Fibroblast of skin of right quadriceps (primary cell): Measurements from ENCODE around the gene CEP83.
A peak's percentile ranks its signal among the peaks of the same experiment; 100 is the strongest.
"Not testable (repeated sequence)": the region's sequence is repeated elsewhere in the genome, so short reads cannot be mapped to it uniquely, and the experiment has no call there.

Experiments used
- DNase-seq: peaks from one replicate; pipeline ENCODE4 v3.0.0-alpha.2; 2013

Gene CEP83

GRCh38 chr12:94459728-94460615, at the start of gene CEP83:
TSS of gene CEP83 (minus strand) at chr12:94459867. CDS start at chr12:94412490, 47,377 bp downstream.
- peak; percentile 91 for DNase-seq

DNA sequence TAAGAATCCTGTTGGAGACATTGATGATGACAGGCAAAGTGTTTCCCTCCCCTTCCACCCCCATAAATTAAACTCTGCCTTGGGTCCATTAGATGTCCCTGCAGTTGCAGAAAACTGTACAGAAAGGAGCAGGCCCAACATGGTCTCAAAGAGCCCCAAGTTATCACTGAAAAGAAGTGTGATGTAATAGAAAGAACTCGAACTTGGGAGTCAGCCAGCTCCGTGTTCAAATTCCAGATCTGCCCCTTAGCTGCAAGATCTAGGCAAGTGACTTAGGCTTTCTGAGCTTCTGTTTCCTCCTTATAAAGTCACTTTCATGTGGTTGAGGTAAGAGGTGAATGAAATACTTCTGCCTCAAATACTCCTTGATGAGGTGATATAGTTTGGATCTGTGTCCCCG, 49.6 kb upstream of the CEP83 start:
- DNase-seq = no peak

DNA sequence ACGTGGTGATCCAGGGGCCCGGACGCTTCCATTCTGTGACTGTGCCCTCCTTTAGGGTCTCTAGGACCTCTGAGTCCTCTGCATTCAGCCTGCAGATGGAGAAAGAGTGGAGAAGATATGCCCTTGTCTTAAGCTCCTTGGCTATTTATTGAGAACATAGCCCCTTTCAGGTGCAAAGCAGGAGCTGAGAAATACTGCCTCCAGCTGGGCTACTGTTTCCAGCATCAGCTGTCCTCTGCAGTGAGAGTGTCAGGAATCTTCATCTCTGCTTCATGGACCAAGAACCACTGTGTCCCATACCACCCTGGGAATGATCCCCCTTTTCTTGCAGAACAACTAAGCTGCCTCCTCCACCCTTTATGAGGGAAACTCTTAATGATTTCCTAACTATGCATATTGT, 47.8 kb upstream of the CEP83 start:
- no peak for DNase-seq

DNA sequence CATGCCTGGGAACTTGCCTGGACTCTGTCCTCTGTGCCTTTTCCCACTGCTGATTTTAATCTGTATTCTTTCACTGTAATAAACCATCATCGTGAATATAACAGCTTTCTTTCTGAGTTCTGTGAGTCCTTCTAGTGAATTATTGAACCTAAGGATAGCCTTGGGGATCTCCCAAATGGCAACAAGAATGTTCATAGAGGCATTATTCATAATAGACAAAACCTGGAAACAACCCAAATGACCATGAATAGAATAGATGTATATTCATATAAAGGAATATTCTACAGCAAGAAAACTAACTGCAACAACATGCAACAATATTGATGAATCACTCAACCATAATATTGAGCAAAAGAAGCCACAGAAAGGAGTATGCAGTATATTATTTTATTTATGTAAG, 44.7 kb upstream of the CEP83 start:
- DNase-seq = no peak

- DNase-seq = no peak
These were observed 44.0 kb upstream of the CEP83 start for GRCh38 chr12:94503619-94504018.

GRCh38 chr12:94500831-94501567, 41.3 kb upstream of the CEP83 start:
- DNase-seq = no peak

GRCh38 chr12:94498698-94499097, 39.0 kb upstream of the CEP83 start:
- DNase-seq = no peak

DNA sequence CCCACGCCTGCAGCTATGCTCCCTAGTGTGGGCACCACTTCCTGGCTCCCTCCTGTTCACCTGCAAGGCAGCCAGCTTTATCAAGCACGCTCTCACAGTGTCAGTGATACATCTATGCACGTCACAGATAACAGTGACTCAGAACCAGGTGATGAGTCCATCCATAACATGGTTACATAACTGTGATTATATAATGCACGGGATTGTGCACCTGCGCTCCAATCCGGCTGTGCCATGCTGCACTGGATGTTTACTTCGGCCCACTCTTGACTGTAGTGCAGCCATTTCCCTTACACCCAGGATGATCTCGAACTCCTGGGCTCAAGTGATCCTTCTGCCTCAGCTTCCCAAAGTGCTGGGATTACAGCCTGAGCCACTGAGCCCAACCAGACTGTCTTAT, 38.4 kb upstream of the CEP83 start:
- no peak for DNase-seq

DNA sequence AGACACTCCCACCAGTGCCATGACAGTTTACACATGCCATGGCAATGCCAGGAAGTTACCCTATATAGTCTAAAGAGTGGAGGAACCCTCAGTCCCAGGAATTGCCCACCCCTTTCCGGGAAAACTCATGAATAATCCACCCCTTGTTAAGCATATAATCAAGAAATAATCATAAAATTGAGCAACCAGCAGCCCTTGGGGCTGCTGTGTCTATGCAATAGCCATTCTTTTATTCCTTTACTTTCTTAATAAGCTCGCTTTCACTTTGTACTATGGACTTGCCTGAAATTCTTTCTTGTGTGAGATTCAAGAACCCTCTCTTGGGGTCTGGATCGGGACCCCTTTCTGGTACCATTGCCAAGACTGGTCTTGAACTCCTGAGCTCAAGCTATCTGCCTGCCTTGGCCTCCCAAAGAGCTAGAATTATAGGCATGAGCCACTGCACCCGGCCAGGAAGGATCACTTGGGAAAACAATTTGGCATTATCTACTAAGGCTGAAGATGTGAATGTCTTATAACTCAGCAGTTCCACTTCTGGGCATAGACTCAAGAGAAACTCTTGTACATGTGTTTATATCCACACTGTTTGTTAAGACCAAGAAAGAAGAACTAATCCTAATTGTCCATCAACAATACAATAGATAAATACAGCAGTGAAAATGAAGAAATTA, 35.9 kb upstream of the CEP83 start:
- no peak for DNase-seq

DNA sequence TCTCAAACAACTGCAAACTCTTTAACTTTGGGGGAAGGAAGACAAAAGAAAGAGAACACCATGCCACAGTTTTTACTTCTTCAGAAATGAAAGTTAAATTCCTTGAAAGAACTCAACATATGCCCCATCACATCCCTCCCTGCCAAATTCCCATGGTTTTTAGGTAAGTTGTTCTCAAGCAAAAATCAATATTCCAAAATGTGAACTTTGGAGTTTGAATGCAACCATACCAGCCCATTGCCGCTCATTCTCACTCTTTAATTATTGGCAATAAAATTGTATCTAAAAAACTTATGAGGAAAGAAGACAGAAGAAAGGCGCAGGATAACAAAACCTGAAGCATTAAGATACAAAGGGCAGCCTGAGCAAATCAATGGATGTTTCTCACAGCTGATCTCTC, 31.8 kb upstream of the CEP83 start:
- DNase-seq = no peak

DNA sequence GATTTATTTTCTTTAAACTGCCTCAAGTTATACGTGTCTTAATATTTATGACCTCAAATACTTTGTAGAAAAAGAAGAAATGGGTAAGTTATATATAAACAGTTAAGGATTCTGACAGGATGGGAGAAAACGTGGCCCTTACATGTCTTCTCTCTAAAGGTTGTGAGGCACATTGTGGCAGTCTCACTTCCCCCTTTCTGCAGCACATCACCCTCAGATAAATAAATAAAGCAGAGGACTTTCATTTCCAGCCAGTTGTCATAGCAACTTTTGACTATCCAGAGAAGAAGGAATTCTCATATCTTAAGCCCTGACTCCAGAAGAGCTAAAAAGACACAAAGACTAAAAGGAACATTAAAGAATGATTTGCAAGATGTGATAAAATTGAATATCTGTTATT, 28.8 kb upstream of the CEP83 start:
- DNase-seq = no peak

GRCh38 chr12:94481734-94482133, 22.1 kb upstream of the CEP83 start:
- DNase-seq = no peak

DNA sequence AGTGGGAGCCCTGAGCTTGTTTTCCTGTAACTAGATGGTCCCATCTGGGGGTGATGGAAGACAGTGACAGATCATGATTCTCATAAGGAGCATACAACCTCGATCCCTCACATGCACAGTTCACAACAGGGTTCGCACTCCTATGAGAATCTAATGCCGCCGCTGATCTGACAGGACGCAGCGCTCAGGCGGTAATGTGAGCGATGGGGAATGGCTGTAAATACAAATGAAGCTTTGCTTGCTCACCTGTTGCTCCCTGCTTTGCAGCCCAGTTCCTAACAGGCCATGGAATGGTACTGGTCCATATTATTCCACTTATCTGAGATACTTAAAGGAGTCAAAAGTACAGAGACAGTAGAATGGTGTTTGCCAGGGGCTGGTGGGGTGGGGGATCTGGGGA, 9.9 kb upstream of the CEP83 start:
- no peak for DNase-seq

DNA sequence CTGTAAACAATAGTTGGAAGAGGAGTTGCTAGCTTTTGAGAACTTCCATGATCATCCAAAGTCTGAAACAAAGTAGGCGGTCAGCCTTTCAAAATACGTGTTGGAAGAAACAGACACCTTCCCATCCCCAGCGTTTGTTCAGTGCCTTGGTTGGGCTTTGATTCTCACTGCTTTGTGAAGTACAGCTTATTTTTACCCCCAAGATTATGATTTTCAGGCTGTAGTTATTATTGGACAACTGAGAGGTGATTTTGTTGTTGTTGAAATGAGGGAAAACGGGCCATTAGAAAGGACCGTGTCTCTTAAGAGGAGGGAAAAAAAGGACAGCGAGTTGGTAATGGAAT, 921 bp upstream of the CEP83 start:
- DNase-seq = peak; percentile 9

DNA sequence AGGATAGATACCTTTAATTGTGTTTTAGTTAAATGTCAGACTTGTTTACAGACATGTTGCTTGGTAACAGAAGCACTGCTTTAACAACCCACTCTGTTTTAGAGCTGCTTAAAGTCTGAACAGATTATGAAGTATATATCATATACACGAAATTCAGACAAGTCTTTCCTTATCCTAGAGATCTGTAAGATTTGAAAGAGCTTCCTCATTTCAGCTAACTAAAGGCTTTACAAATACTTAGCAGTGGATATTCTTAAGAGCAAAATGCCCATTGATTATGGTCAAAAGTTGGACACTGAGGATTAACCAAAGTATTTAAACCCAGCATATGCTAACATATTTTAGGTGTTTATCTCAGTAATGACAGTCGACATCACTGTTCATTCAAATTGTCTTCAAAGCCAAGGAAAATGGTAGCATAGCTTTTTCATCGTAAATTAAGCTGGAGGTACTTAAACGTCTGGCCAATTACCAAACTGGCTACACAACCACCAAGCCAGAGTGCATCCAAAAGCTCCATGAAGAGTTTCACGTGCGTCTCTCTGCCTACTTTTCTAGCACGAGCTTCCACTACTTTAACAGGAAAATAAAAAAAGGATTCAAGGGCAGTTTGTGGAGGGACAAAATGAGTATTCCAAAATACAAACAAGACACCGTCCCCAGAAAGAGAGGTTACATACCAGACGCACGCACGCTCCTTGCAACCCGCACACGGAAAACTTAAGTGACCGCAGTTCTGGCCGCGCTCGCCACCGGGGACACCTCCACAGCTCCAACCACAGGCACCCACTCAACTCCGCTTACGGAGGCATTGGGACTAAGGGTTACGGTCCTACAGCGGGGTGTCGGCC, 565 bp downstream of the CEP83 start:
- peak; percentile 39 for DNase-seq

DNA sequence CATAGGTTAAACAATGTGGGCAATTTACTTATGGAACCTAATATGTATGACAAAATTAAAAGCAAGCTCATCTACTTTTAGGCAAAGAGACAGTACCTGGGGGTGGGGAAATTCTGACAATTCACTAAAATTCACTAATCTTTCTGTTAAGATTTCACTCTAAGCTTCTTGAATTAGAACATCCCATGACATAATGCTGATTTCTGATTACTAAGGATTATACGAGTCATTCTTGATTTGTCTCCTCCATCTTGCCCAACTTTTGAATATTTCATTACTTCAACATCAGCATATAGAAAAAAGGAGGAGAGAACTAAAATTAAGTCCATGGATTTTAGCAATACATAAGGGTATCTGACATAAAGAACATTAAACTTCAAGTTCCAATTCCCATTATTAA, 2.4 kb downstream of the CEP83 start:
- DNase-seq = no peak

DNA sequence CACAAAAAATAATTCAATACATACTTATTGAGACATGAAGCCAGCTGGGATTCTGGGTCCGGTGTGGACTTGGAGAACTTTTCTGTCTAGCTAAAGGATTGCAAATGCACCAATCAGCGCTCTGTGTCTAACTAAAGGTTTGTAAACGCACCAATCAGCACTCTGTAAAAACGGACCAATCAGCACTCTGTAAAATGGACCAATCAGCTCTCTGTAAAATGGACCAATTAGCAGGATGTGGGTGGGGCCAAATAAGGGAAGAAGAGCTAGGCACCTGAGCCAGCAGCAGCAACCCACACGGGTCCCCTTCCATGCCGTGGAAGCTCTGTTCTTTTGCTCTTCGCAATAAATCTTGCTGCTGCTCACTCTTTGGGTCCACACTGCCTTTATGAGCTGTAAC, 5.3 kb downstream of the CEP83 start:
- DNase-seq = not testable (repeated sequence)

- DNase-seq = peak; percentile 5
These were observed 14.0 kb downstream of the CEP83 start for GRCh38 chr12:94445662-94446061.

DNA sequence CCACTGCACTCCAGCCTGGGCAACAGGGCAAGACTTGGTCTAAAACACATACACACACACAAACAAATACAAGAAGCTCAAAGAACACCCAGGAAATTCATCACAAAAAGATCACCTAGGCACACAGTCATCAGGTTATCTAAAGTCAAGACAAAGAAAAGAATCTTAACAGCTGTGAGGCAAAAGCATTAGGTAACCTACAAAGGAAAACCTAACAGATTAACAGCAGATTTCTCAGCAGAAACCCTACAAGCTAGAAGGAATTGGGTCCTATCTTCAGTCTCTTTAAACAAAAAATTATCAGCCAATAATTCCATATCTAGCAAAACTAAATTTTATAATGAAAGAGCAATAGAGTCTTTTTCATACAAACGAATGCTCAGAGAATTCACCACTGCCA, 22.4 kb downstream of the CEP83 start:
- DNase-seq = no peak

GRCh38 chr12:94435511-94435927, 24.1 kb downstream of the CEP83 start:
- no peak for DNase-seq

GRCh38 chr12:94434171-94434570, 25.5 kb downstream of the CEP83 start:
- no peak for DNase-seq

DNA sequence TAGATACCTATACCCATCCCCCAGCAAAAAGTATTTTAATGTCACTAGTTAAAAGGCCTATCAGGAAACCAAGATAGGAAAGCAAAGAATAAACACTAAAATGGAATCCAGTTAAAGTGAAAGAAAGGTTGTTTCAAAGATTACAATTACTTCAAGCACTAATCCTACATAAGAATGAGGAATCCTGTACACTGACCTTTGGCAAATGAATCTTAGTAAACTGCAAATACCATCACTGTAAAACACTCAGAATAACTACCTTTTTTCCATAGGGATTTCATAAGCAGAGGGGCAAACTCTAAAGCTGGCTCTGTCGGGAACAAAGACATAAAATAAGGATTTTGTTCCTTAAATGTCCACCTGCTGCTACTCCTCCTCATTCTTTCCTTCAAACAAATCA, 25.9 kb downstream of the CEP83 start:
- no peak for DNase-seq

DNA sequence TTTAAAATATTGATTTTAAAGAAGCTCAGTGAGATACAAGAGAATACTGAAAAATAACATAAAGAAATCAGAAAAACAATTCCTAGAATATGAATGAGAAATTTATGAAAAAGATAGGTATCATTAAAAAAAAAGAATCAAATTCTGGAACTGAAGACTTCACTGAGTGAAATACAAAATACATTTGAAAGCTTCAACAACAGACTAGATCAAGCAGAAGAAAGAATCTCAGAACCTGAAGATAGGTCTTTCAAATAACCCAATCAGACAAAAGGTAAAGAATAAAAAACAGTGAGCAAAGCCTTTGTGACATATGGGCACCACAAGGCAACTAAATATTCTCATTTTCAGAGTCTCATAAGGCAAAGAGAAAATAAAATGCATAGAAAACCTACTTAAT, 29.4 kb downstream of the CEP83 start:
- DNase-seq = no peak
